ENCODE measurements around the gene PIGBOS1. TPM values are rescaled to one million over a fixed set of nuclear protein-coding genes. Genes with fewer than 3 reads are reported as not detected.

The PIGBOS1 gene
- total and polyA plus RNA-seq, 9 of the 15 experiments (the other 6 are each of a cell fraction or from before 2014, with no cell fraction given): 25.2 to 76.2 (median 46.0) TPM

- no peak for TF ChIP-seq ZHX1 (conservative IDR thresholded peaks at IDR 0.05; ENCODE audit: low read length)
- TF ChIP-seq, protein P1, sequence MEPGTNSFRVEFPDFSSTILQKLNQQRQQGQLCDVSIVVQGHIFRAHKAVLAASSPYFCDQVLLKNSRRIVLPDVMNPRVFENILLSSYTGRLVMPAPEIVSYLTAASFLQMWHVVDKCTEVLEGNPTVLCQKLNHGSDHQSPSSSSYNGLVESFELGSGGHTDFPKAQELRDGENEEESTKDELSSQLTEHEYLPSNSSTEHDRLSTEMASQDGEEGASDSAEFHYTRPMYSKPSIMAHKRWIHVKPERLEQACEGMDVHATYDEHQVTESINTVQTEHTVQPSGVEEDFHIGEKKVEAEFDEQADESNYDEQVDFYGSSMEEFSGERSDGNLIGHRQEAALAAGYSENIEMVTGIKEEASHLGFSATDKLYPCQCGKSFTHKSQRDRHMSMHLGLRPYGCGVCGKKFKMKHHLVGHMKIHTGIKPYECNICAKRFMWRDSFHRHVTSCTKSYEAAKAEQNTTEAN (CRISPR knock-in tag; IDR thresholded peaks at IDR 0.05): no peak
- no peak for TF ChIP-seq PCBP1 (IDR thresholded peaks at IDR 0.05; ENCODE audit: low read depth, low read length, poor library complexity, severe bottlenecking)
- peak; percentile 88 for TF ChIP-seq C11orf30 (IDR thresholded peaks at IDR 0.05; ENCODE audit: low read depth)
- TF ChIP-seq ZNF175 (CRISPR knock-in tag; IDR thresholded peaks at IDR 0.05; ENCODE audit: low read depth): peak; percentile 86; the same call in 1 of the 2 replicates
- TF ChIP-seq, protein P2, sequence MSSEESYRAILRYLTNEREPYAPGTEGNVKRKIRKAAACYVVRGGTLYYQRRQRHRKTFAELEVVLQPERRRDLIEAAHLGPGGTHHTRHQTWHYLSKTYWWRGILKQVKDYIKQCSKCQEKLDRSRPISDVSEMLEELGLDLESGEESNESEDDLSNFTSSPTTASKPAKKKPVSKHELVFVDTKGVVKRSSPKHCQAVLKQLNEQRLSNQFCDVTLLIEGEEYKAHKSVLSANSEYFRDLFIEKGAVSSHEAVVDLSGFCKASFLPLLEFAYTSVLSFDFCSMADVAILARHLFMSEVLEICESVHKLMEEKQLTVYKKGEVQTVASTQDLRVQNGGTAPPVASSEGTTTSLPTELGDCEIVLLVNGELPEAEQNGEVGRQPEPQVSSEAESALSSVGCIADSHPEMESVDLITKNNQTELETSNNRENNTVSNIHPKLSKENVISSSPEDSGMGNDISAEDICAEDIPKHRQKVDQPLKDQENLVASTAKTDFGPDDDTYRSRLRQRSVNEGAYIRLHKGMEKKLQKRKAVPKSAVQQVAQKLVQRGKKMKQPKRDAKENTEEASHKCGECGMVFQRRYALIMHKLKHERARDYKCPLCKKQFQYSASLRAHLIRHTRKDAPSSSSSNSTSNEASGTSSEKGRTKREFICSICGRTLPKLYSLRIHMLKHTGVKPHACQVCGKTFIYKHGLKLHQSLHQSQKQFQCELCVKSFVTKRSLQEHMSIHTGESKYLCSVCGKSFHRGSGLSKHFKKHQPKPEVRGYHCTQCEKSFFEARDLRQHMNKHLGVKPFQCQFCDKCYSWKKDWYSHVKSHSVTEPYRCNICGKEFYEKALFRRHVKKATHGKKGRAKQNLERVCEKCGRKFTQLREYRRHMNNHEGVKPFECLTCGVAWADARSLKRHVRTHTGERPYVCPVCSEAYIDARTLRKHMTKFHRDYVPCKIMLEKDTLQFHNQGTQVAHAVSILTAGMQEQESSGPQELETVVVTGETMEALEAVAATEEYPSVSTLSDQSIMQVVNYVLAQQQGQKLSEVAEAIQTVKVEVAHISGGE (CRISPR knock-in tag; IDR thresholded peaks at IDR 0.05): 0 out of 6 replicates have a peak, but pooled peaks of 1 of the 3 experiments have one; percentile 19
- no peak for TF ChIP-seq ATF1 (CRISPR knock-in tag; IDR thresholded peaks at IDR 0.05)
- peak; percentile 37; the same call in 1 of the 2 replicates for TF ChIP-seq ATF1 (tag; IDR thresholded peaks at IDR 0.05)
- no peak for TF ChIP-seq IRF9 (tag; IDR thresholded peaks at IDR 0.05)
- TF ChIP-seq, protein P3, sequence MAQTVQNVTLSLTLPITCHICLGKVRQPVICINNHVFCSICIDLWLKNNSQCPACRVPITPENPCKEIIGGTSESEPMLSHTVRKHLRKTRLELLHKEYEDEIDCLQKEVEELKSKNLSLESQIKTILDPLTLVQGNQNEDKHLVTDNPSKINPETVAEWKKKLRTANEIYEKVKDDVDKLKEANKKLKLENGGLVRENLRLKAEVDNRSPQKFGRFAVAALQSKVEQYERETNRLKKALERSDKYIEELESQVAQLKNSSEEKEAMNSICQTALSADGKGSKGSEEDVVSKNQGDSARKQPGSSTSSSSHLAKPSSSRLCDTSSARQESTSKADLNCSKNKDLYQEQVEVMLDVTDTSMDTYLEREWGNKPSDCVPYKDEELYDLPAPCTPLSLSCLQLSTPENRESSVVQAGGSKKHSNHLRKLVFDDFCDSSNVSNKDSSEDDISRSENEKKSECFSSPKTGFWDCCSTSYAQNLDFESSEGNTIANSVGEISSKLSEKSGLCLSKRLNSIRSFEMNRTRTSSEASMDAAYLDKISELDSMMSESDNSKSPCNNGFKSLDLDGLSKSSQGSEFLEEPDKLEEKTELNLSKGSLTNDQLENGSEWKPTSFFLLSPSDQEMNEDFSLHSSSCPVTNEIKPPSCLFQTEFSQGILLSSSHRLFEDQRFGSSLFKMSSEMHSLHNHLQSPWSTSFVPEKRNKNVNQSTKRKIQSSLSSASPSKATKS (CRISPR knock-in tag; IDR thresholded peaks at IDR 0.05): no peak
- TF ChIP-seq, protein P4, sequence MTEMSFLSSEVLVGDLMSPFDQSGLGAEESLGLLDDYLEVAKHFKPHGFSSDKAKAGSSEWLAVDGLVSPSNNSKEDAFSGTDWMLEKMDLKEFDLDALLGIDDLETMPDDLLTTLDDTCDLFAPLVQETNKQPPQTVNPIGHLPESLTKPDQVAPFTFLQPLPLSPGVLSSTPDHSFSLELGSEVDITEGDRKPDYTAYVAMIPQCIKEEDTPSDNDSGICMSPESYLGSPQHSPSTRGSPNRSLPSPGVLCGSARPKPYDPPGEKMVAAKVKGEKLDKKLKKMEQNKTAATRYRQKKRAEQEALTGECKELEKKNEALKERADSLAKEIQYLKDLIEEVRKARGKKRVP (CRISPR knock-in tag; IDR thresholded peaks at IDR 0.05): no peak
- TF ChIP-seq DPF2 (IDR thresholded peaks at IDR 0.05): peak; percentile 97
- TF ChIP-seq ERF (CRISPR knock-in tag; IDR thresholded peaks at IDR 0.05): no peak
- TF ChIP-seq ZSCAN29 (IDR thresholded peaks at IDR 0.05): peak; percentile 41; the same call in 1 of the 2 replicates
- TF ChIP-seq MXI1 (IDR thresholded peaks at IDR 0.05; ENCODE audit: low read depth, low read length): no peak
- TF ChIP-seq NR2F6 (CRISPR knock-in tag; IDR thresholded peaks at IDR 0.05): no peak
Observed at GRCh38 chr15:55279746-55280351, 39.1 kb downstream of the PIGBOS1 start (continued).
